ENCODE data around the gene RPTOR.

Gene RPTOR

DNA sequence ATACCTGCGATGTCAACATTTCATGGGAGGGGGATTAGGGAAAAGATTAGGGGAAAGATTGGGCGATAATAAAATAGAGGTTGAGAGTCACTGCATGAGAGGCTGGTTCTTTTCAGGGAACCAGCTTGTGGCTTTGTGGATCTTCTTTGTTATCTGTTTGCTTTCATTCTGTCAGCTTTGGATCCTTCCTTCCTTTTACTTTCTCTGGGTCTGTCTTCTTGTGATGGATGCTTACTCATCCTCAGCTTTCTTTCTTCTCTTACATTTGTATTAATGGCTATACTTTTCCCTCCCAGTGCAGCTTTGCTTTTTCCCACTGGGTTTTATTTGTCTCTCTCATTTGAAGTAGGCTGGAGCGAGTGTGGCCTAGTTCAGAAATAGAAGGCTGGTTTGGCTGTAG lies 47.1 kb downstream of the RPTOR start:
- peak; percentile 56 for DNase-seq

GRCh38 chr17:80592243-80592642 lies 47.6 kb downstream of the RPTOR start:
- DNase-seq, result no peak

DNA sequence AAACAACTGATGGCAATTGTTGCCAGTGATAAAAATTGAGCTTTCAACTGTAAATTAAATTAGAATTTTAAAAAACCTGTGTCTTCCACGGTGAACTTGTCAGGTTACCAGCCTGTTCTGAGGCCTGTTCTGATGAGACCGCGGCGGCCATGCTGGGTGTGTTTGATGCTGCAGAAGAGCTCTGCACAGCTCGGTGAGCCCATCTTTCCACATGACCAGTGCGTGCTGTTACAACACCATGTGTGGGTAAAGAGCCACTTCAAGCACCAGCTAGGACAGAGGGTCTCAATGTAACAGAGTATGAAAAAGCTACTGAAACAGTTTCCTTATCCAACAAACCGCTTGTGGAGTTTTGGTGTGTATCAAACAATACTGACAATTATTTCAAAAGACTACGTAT lies 48.5 kb downstream of the RPTOR start:
- no peak for DNase-seq

DNA sequence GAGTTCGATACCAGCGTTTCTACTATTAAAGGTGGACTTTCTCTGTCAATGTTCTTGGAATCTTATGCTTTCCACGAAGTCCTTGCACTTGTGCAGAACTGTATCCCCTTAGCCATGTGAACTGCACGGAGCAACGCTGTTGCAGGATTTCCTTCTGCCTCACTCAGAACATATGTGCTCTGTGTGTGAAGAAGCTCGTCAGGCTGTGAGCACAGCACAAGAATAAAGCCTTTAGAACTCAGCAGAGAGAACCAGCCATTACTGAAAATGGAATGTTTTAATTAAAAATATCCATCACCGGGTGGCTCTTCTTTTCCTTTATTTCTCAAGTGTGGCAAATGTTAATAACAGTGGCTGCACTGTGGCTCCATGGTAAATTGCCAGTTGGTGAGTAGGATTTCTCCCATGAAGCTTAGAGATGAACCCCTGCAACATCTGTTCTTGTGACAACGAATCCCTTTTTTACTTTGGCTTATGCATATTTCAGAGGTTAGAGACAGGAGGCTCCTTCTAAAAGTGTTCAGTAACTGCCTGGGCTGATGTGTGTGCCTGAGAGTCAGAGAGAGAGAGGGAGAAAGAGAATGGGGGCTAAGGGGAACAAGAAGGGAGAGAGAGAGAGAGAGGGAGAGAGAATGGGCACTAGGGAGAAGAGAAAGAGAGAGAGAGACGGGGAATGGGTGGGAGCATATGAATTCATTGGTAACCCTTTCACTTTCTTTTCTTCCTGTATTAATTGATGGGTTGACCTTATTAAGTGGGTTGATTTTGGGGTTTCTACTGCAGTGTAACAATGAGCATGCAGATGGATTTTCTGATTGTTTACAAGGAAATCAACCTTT lies 50.0 kb downstream of the RPTOR start:
- DNase-seq, result no peak

GRCh38 chr17:80596760-80597608 lies 52.3 kb downstream of the RPTOR start:
- DNase-seq, result no peak

GRCh38 chr17:80598813-80599545 lies 54.3 kb downstream of the RPTOR start:
- no peak for DNase-seq

DNA sequence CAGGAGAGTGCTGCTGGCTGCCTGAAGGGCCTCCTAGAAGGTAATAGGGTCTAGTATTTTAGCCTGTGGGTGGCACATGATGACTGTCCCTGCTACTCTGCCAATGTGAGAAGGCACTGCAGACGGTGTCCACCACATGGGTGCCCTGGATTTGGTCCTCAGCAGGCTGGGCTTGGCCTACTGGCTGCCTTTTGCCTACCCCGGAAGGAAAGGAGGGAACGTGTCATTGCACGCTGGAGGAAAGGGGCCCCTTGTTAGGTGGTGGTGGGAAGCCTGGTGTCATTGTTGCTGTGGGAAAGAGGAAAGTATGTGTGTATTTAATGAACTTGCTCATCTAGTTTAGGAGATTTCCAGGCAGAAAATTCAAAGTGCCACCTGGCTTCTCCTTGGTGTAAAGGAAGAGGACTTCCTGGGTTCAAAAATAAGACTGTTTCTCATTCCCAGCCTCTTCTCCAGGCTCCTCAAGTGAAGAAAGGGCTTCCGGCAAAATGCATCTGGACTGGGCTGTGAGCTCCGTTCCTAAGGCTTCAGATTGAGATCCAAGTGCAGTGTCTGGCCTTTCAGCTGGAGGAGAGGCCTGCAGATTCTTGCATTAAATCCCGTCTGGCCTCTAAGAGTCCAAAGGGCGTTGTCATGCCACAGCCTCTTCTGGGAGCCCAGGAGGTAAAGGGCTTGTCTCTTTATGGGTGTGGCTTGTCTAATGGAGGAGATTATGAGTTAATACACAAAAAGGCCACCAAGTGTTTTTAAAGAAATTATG lies 55.1 kb downstream of the RPTOR start:
- DNase-seq, result peak; percentile 45

- no peak for DNase-seq
These were observed 56.5 kb downstream of the RPTOR start for GRCh38 chr17:80601146-80601545.

DNA sequence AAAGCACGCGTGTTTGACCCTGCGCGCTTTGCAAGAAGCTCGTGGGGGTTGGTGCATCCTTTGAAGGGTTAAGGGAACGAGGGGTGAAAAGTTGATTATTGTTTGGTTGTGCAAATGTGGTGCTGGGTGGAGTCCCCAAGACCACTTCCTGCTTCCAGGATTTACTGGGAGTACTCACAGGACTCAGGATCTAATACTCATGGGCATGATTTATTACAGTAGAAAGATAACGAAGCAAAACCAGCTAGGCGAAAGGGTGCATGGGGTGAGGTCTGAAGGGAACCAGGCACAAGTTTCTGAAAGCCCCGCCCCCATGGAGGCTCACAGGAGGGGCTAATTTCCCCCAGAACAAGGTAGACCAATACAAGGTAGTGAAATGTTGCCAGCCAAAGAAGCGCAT lies 58.8 kb downstream of the RPTOR start:
- DNase-seq, result no peak

- DNase-seq, result no peak
These were observed 59.5 kb downstream of the RPTOR start for GRCh38 chr17:80604009-80604669.

- DNase-seq, result no peak
These were observed 60.0 kb downstream of the RPTOR start for GRCh38 chr17:80604670-80605010.

DNA sequence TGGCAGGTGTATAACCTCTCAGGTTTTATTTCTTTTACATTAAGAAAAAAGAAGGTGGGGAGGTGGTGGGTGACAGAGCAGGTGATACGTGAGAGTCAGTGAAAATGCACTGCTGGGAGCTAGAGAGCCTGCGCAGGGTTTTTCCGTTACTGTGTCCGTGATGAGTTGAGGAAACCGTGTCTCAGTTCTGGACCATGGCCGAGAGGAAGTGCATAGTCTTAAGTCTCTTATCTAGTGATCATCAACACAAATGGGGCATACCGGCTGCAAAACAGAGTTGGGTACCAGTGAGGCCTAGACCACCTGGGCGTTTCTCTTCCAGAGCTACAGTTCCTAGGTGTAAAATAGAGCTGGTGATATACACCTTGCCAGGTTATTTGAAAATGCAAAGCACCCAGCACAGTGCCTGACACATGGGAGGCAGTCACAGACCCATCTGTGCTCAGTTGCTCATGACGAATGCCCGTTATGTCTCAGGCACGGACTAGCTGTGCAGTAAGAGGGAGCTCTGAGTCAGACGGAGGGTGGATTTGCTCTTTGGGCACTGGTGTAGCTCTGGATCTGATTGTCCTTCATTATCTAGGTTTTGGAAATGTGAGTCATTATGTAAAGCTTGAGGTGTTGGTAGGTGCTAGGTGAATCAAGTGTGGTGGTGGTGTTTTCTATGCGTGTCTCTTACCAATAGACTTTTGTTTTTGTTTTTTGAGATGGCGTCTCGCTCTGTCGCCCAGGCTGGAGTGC lies 60.9 kb downstream of the RPTOR start:
- DNase-seq, result no peak

DNA sequence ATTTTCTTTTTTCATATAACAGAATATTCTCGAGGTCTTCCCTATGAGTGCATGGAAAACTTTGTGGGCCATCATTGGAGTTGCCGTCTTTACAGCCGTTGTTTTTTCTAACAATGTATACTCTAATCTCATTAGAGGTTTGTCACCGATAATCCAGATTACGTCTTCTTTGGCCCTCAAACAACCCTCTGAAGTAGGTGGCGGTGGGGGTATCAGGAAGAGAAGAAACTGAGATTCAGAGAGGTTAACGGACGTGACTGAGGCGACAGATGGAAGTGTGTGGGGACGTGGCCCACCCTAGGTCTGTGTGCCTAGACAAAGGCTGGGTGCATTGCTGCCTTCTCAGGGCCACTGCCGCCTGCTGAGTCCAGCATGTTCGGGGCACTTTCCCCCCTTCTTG lies 63.7 kb downstream of the RPTOR start:
- no peak for DNase-seq

- DNase-seq, result no peak
These were observed 65.1 kb downstream of the RPTOR start for GRCh38 chr17:80609757-80610156.

- no peak for DNase-seq
These were observed 67.2 kb downstream of the RPTOR start for GRCh38 chr17:80611816-80612215.

- peak; percentile 95 for DNase-seq
These were observed 68.5 kb downstream of the RPTOR start for GRCh38 chr17:80612997-80613731.

GRCh38 chr17:80613732-80614071 lies 69.1 kb downstream of the RPTOR start:
- peak; percentile 95 for DNase-seq

- DNase-seq, result no peak
These were observed 69.9 kb downstream of the RPTOR start for GRCh38 chr17:80614332-80615047.

GRCh38 chr17:80615376-80615775 lies 70.7 kb downstream of the RPTOR start:
- DNase-seq, result no peak

DNA sequence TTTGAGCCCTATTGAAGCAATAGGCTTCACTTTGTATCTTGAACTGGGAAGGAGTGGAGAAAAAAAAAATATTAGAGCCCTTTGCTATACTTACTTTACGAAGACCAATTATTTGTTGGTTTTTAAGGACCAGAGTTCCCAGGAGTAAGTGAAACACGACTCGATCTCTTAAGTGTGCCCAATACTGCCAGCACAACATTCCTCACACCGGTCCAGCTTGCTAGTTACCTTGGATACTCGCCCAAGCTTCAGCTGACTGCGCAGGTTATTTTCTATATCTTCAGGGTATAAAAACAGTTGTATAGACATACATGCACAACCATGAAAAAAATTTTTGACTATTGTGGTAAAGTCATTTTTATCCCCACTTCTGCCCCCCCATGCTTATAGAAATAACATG lies 72.1 kb downstream of the RPTOR start:
- no peak for DNase-seq

Data from NCI-H510A treated with DMSO at 0.1 percent for 48 hours (cell line).